Astrocyte (in vitro differentiated cells and primary cell): ENCODE results near the gene RECQL5. TPM values are rescaled to one million over a fixed set of nuclear protein-coding genes. Genes with fewer than 3 reads are reported as not detected.

Experiments used
- DNase-seq: peaks from one replicate; pipeline ENCODE4 v3.0.0-alpha.2; 2010; ENCODE audit warnings: low read depth
- FAIRE-seq: peaks from 2 replicates; lab custom pipeline; 2011; peaks lifted over from hg19 to GRCh38; lab: Jason Lieb, UNC
- H2AFZ ChIP-seq: 2 replicates; pipeline ENCODE4 v1.6.0; 2012; ENCODE audit warnings: low read depth, low read length, inconsistent platforms
- H3K27ac ChIP-seq: 2 replicates; pipeline ENCODE4 v1.5.1; 2011; ENCODE audit warnings: low read depth, low read length, inconsistent platforms
- H3K27me3 ChIP-seq: 2 replicates; pipeline ENCODE4 v1.6.0; 2011; ENCODE audit warnings: low read length, inconsistent platforms; ENCODE audit not compliant: insufficient read depth
- H3K36me3 ChIP-seq: 2 replicates; pipeline ENCODE4 v1.5.1; 2011; ENCODE audit warnings: low read length, inconsistent platforms; ENCODE audit not compliant: insufficient read depth
- H3K4me1 ChIP-seq: 2 replicates; pipeline ENCODE4 v1.5.1; 2011; ENCODE audit warnings: low read length, inconsistent platforms; ENCODE audit not compliant: insufficient read depth
- H3K4me2 ChIP-seq: 2 replicates; pipeline ENCODE4 v1.6.0; 2012; ENCODE audit warnings: low read length, inconsistent platforms
- H3K4me3 ChIP-seq: 2 replicates; pipeline ENCODE4 v1.5.1; 2011; ENCODE audit warnings: low read depth, mild to moderate bottlenecking, low read length, inconsistent platforms; ENCODE audit not compliant: insufficient read depth
- H3K79me2 ChIP-seq: 2 replicates; pipeline ENCODE4 v1.6.0; 2012; ENCODE audit warnings: mild to moderate bottlenecking, low read length, inconsistent platforms; ENCODE audit not compliant: insufficient read depth
- H3K9ac ChIP-seq: 2 replicates; pipeline ENCODE4 v1.6.0; 2012; ENCODE audit warnings: mild to moderate bottlenecking, low read length, inconsistent platforms
- H3K9me3 ChIP-seq: 2 replicates; pipeline ENCODE4 v1.5.1; 2012; ENCODE audit warnings: low read depth, mild to moderate bottlenecking, low read length, inconsistent platforms; ENCODE audit not compliant: insufficient read depth
- H4K20me1 ChIP-seq: 2 replicates; pipeline ENCODE4 v1.6.0; 2012; ENCODE audit warnings: low read length, inconsistent platforms; ENCODE audit not compliant: insufficient read depth
- H3K27ac Mint-ChIP-seq: one replicate; pipeline ENCODE4 v1.8.0; 2021; ENCODE audit warnings: mild to moderate bottlenecking, mixed read lengths; ENCODE audit not compliant: unreplicated experiment
- H3K27me3 Mint-ChIP-seq: one replicate; pipeline ENCODE4 v1.8.0; 2021; ENCODE audit warnings: low read depth, mixed read lengths; ENCODE audit not compliant: unreplicated experiment
- H3K36me3 Mint-ChIP-seq: one replicate; pipeline ENCODE4 v1.8.0; 2021; ENCODE audit warnings: low read depth, mixed read lengths; ENCODE audit not compliant: unreplicated experiment
- H3K4me1 Mint-ChIP-seq: one replicate; pipeline ENCODE4 v1.8.0; 2021; ENCODE audit warnings: low read depth, mixed read lengths; ENCODE audit not compliant: unreplicated experiment
- H3K4me3 Mint-ChIP-seq: one replicate; pipeline ENCODE4 v1.8.0; 2021; ENCODE audit warnings: mild to moderate bottlenecking, moderate library complexity, mixed read lengths; ENCODE audit not compliant: unreplicated experiment
- H3K9me3 Mint-ChIP-seq: one replicate; pipeline ENCODE4 v1.8.0; 2021; ENCODE audit warnings: mild to moderate bottlenecking, mixed read lengths; ENCODE audit not compliant: unreplicated experiment
- EZH2 ChIP-seq: IDR thresholded peaks from 2 replicates; pipeline ENCODE4 v1.6.1; 2012; ENCODE audit warnings: mild to moderate bottlenecking, low read length, inconsistent platforms; ENCODE audit not compliant: insufficient read depth
- total RNA-seq: library from RNA; stranded (reverse); gene quantifications from 2 replicates; pipeline ENCODE4 v1.2.1, GENCODE V29; 2021
- TF ChIP-seq, protein P1 (sequence below): IDR thresholded peaks from 2 replicates; pipeline ENCODE4 v1.5.1; 2011; ENCODE audit warnings: low read depth, mild to moderate bottlenecking, inconsistent platforms, low read length, moderate library complexity; ENCODE audit not compliant: insufficient read depth

RECQL5 gene
- total RNA-seq, 1 donor from 2014 or later, result 25.9 TPM

DNA sequence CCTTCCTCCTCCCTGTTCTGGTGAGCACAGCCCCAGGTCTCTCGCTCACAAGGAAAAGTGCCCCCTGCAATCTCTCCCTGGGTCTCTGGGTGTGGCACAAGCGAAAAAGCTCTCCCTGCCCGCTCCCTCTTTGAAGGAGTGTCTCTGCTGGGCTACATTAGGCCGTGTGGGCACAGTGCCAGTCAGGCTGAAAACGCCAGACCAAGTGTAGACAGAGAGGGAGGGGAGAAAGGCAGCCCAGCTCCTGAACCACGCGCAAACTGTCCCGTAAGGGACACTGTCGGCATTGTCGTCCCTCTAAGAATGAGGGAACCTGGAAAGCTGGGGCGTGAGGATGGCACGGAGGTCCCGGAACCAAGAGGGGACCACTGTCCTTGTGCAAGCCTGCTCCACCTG lies 29.8 kb downstream of the RECQL5 start:
- TF ChIP-seq, protein P1, sequence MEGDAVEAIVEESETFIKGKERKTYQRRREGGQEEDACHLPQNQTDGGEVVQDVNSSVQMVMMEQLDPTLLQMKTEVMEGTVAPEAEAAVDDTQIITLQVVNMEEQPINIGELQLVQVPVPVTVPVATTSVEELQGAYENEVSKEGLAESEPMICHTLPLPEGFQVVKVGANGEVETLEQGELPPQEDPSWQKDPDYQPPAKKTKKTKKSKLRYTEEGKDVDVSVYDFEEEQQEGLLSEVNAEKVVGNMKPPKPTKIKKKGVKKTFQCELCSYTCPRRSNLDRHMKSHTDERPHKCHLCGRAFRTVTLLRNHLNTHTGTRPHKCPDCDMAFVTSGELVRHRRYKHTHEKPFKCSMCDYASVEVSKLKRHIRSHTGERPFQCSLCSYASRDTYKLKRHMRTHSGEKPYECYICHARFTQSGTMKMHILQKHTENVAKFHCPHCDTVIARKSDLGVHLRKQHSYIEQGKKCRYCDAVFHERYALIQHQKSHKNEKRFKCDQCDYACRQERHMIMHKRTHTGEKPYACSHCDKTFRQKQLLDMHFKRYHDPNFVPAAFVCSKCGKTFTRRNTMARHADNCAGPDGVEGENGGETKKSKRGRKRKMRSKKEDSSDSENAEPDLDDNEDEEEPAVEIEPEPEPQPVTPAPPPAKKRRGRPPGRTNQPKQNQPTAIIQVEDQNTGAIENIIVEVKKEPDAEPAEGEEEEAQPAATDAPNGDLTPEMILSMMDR, result no peak
- no peak for TF ChIP-seq EZH2
- Mint-ChIP-seq H3K27ac (no peak overlapping the region), H3K36me3 (peaks cover 11% of the 10 kb centered on the region), H3K4me3 (no peak overlapping the region), H3K27me3 (no peaks in the 10 kb centered on the region), H3K9me3 (no peaks in the 10 kb centered on the region), H3K4me1 (peaks cover 6% of the 10 kb centered on the region)
- no peak overlapping the region for H3K27ac ChIP-seq
- H3K4me1 ChIP-seq, result peaks cover 13% of the 10 kb centered on the region
- FAIRE-seq (no peak), DNase-seq (no peak)
- no peaks in the 10 kb centered on the region for H3K79me2 ChIP-seq
- H3K4me2 ChIP-seq, result no peak overlapping the region
- no peak overlapping the region for H3K9ac ChIP-seq
- peaks cover 7% of the 10 kb centered on the region for H4K20me1 ChIP-seq
- no peaks in the 10 kb centered on the region for H3K9me3 ChIP-seq
- H2AFZ ChIP-seq, result no peak overlapping the region
- H3K36me3 ChIP-seq, result no peaks in the 10 kb centered on the region
- H3K4me3 ChIP-seq, result no peak overlapping the region
- H3K27me3 ChIP-seq, result no peaks in the 10 kb centered on the region

DNA sequence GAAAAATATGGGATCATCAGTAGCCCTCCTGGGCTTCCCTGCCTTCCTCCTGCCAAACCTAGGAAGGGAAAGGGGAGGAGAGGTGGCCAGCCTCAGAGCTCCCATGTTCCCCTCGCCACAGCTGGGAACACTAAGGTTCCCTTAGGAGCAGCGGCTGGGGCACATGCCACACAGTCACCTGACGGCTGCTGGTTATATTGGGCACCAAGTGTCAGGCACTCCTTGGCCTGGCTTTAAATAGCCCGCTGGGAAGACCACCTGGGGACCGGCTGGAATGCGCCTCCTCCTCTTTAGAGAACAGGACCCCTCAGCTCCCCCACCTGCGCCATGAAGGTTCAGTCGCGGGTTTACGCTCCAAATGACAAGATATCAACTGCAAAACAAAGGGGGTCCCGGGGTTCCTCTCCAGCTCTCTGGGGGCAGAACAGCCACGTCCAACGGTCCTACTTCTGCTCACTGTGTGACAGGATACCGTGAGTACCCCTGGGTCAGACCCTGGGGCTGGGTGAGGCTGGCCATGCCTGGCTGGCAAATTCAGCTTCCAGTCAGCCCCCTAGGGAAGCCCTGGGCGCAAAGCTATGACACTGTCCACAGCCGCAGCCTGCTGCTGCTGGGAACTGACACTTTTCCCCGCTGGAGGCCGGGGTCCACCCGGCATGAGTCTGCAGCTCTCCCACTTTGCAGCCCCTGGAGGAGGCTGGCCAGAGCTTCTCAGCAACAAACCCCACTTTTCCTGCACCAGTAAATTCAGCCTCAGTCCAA lies 30.4 kb downstream of the RECQL5 start:
- Histone ChIP-seq H3K36me3 (no peaks in the 10 kb centered on the region), H3K9me3 (no peaks in the 10 kb centered on the region), H4K20me1 (peaks cover 7% of the 10 kb centered on the region), H3K79me2 (no peaks in the 10 kb centered on the region), H3K27ac (no peak overlapping the region), H3K4me2 (no peak overlapping the region), H3K4me3 (no peak overlapping the region), H3K27me3 (no peaks in the 10 kb centered on the region), H3K9ac (no peak overlapping the region), H2AFZ (no peak overlapping the region), H3K4me1 (peaks cover 13% of the 10 kb centered on the region)
- Mint-ChIP-seq H3K4me3 (no peak overlapping the region), H3K27ac (no peak overlapping the region), H3K9me3 (no peaks in the 10 kb centered on the region), H3K4me1 (peaks cover 6% of the 10 kb centered on the region), H3K36me3 (peaks cover 6% of the 10 kb centered on the region), H3K27me3 (no peaks in the 10 kb centered on the region)
- DNase-seq (no peak), FAIRE-seq (no peak)
- no peak for TF ChIP-seq EZH2
- TF ChIP-seq, protein P1, result no peak

DNA sequence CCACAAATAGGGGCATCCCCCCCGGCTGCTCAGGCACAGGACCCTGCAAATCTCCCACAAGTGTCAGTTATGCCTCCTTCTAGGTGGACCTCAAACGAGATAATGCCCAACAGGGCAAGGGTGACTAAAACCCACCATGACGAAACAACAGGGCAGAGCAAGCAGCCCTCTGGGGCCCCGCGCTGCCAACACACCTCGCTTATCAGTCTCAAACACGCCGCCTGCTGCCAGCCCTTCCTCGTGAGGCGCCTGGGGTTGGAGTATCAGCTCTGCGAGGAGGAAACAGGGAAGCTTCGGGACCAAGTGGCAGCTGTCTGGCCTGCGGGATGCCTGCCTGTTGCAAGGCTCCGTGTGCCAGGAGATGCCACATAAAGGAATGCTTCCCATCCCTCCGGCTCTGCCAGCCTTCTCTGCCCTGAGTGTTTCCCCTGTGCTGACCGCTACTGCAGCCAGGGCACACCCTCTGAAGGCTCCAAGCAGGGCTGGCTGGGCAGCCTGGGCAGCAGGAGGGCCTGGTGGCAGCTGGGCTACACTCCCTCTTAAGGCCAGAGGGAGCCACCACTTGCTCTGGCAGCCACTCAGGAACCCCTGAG lies 31.2 kb downstream of the RECQL5 start:
- Histone ChIP-seq H4K20me1 (peaks cover 7% of the 10 kb centered on the region), H3K27me3 (no peaks in the 10 kb centered on the region), H3K36me3 (no peaks in the 10 kb centered on the region), H3K79me2 (no peaks in the 10 kb centered on the region), H3K9ac (no peak overlapping the region), H3K27ac (no peak overlapping the region), H2AFZ (no peak overlapping the region), H3K4me1 (peaks cover 13% of the 10 kb centered on the region), H3K9me3 (no peaks in the 10 kb centered on the region), H3K4me2 (no peak overlapping the region), H3K4me3 (no peak overlapping the region)
- Mint-ChIP-seq H3K4me3 (no peak overlapping the region), H3K9me3 (no peaks in the 10 kb centered on the region), H3K27me3 (no peaks in the 10 kb centered on the region), H3K36me3 (peaks cover 6% of the 10 kb centered on the region), H3K27ac (no peak overlapping the region), H3K4me1 (peaks cover 6% of the 10 kb centered on the region)
- TF ChIP-seq, protein P1, result no peak
- TF ChIP-seq EZH2, result no peak
- DNase-seq, result no peak
- no peak for FAIRE-seq
